ENCODE data around the gene IRAK3.
"Not testable (repeated sequence)": the region's sequence is repeated elsewhere in the genome, so short reads cannot be mapped to it uniquely, and the experiment has no call there.

Gene IRAK3

GRCh38 chr12:66170606-66171005, 18.4 kb upstream of the IRAK3 start:
- no peak for DNase-seq (ENCODE audit: low read depth)

GRCh38 chr12:66174391-66175325, 14.4 kb upstream of the IRAK3 start:
- DNase-seq (ENCODE audit: low read depth): not testable (repeated sequence)

- DNase-seq (ENCODE audit: low read depth): no peak
These were observed 12.7 kb upstream of the IRAK3 start for GRCh38 chr12:66176105-66176900.

GRCh38 chr12:66182956-66183355, 6.1 kb upstream of the IRAK3 start:
- DNase-seq (ENCODE audit: low read depth): no peak

GRCh38 chr12:66184822-66185221, 4.2 kb upstream of the IRAK3 start:
- not testable (repeated sequence) for DNase-seq (ENCODE audit: low read depth)

GRCh38 chr12:66187036-66187435, 2.0 kb upstream of the IRAK3 start:
- DNase-seq (ENCODE audit: low read depth): no peak

GRCh38 chr12:66187821-66188220, 1.2 kb upstream of the IRAK3 start:
- DNase-seq (ENCODE audit: low read depth): no peak

GRCh38 chr12:66189486-66189843, 451 bp downstream of the IRAK3 start:
- no peak for DNase-seq (ENCODE audit: low read depth)

GRCh38 chr12:66189889-66190288, 875 bp downstream of the IRAK3 start:
- DNase-seq (ENCODE audit: low read depth): no peak

- no peak for DNase-seq (ENCODE audit: low read depth)
These were observed 1.7 kb downstream of the IRAK3 start for GRCh38 chr12:66190519-66191370.

- no peak for DNase-seq (ENCODE audit: low read depth)
These were observed 2.6 kb downstream of the IRAK3 start for GRCh38 chr12:66191547-66192126.

GRCh38 chr12:66194122-66194521, 5.1 kb downstream of the IRAK3 start:
- DNase-seq (ENCODE audit: low read depth): no peak

GRCh38 chr12:66195242-66195641, 6.2 kb downstream of the IRAK3 start:
- DNase-seq (ENCODE audit: low read depth): no peak

GRCh38 chr12:66196806-66197205, 7.8 kb downstream of the IRAK3 start:
- DNase-seq (ENCODE audit: low read depth): no peak

- no peak for DNase-seq (ENCODE audit: low read depth)
These were observed 8.5 kb downstream of the IRAK3 start for GRCh38 chr12:66197495-66197921.

GRCh38 chr12:66199141-66199540, 10.1 kb downstream of the IRAK3 start:
- DNase-seq (ENCODE audit: low read depth): no peak

- DNase-seq (ENCODE audit: low read depth): no peak
These were observed 11.0 kb downstream of the IRAK3 start for GRCh38 chr12:66199831-66200509.

GRCh38 chr12:66203820-66204219, 14.8 kb downstream of the IRAK3 start:
- DNase-seq (ENCODE audit: low read depth): no peak

- no peak for DNase-seq (ENCODE audit: low read depth)
These were observed 17.1 kb downstream of the IRAK3 start for GRCh38 chr12:66206141-66206540.

GRCh38 chr12:66210840-66211239, 21.8 kb downstream of the IRAK3 start:
- DNase-seq (ENCODE audit: low read depth): no peak

GRCh38 chr12:66211573-66211972, 22.6 kb downstream of the IRAK3 start:
- DNase-seq (ENCODE audit: low read depth): not testable (repeated sequence)
